H1 (cell line): Measurements from ENCODE around the gene PRKN. TPM values are rescaled to one million over a fixed set of nuclear protein-coding genes. Genes with fewer than 3 reads are reported as not detected.

ENCODE experiments used
- CTCF ChIA-PET: fragments of 300-600 bp; sonication (Branson Sonifier 250); formaldehyde crosslinking; loops from one replicate; lab custom pipeline; 2021; ENCODE audit not compliant: partially characterized antibody; lab: Charles Lee
- POLR2A ChIA-PET: fragments of 300-600 bp; sonication (Branson Sonifier 250); formaldehyde crosslinking; loops from one replicate; lab custom pipeline; 2021; ENCODE audit warnings: inconsistent platforms; ENCODE audit not compliant: partially characterized antibody; lab: Charles Lee
- DNase-seq, 2 experiments: peaks; one replicate each; pipeline versions ENCODE4 v3.0.0 to v3.0.0-alpha.2; 2010 to 2022; ENCODE audit warnings: low spot score in 2 of 2, low read depth in 1 of 2, mixed read lengths in 1 of 2
- FAIRE-seq: peaks from 2 replicates; lab custom pipeline; 2011; peaks lifted over from hg19 to GRCh38; lab: Jason Lieb, UNC
- H2AFZ ChIP-seq: 2 replicates; pipeline ENCODE4 v1.8.1; 2012; ENCODE audit warnings: low read length, inconsistent platforms
- H2AK5ac ChIP-seq: 2 replicates; pipeline ENCODE4 v1.6.1; 2013; ENCODE audit warnings: low read depth, low read length
- H2BK120ac ChIP-seq: replicated peaks from 2 replicates; pipeline ENCODE3; 2013; ENCODE audit warnings: low read depth, low read length, inconsistent platforms
- H2BK12ac ChIP-seq: 2 replicates; pipeline ENCODE4 v1.6.1; 2013; ENCODE audit warnings: low read depth, low read length
- H2BK15ac ChIP-seq: 2 replicates; pipeline ENCODE4 v1.6.1; 2013; ENCODE audit warnings: low read length
- H2BK20ac ChIP-seq: 2 replicates; pipeline ENCODE4 v1.6.1; 2013; ENCODE audit warnings: low read length
- H2BK5ac ChIP-seq: 2 replicates; pipeline ENCODE4 v1.6.1; 2013; ENCODE audit warnings: low read depth, low read length
- H3K14ac ChIP-seq: 2 replicates; pipeline ENCODE4 v1.6.1; 2013; ENCODE audit warnings: inconsistent platforms; ENCODE audit not compliant: insufficient read length
- H3K18ac ChIP-seq: 2 replicates; pipeline ENCODE4 v1.6.1; 2013; ENCODE audit warnings: low read length; ENCODE audit errors: extremely low read depth
- H3K23ac ChIP-seq: 2 replicates; pipeline ENCODE4 v1.6.1; 2013; ENCODE audit warnings: inconsistent platforms; ENCODE audit not compliant: insufficient read length
- H3K23me2 ChIP-seq: 2 replicates; pipeline ENCODE4 v1.6.1; 2013; ENCODE audit warnings: low read depth, low read length
- H3K27ac ChIP-seq: 2 replicates; pipeline ENCODE4 v1.6.1; 2011; ENCODE audit warnings: low read depth, low read length, inconsistent platforms
- H3K27me3 ChIP-seq, 4 experiments: replicated peaks in 1 of 4; 1 replicate in 1 of 4; 2 replicates in 3 of 4; pipeline versions ENCODE4 v1.6.1 to v1.8.1; 2011 to 2013; ENCODE audit warnings: low read length in 3 of 4, mild to moderate bottlenecking in 3 of 4, inconsistent platforms in 2 of 4, mixed read lengths in 2 of 4, moderate library complexity in 1 of 4; ENCODE audit not compliant: control insufficient read depth in 3 of 4, insufficient read depth in 3 of 4; ENCODE audit errors: extremely low read depth in 1 of 4
- H3K36me3 ChIP-seq, 4 experiments: 2 replicates each; pipeline versions ENCODE4 v1.6.1 to v1.8.1; 2011 to 2013; ENCODE audit warnings: mild to moderate bottlenecking in 4 of 4, low read length in 3 of 4, moderate library complexity in 2 of 4, control low read depth in 1 of 4, inconsistent platforms in 1 of 4; ENCODE audit not compliant: insufficient read depth in 4 of 4, control insufficient read depth in 2 of 4
- H3K4ac ChIP-seq: replicated peaks from 2 replicates; pipeline ENCODE3; 2013; ENCODE audit warnings: low read length, low read depth, mixed read lengths, inconsistent platforms; ENCODE audit not compliant: insufficient read length
- H3K4me1 ChIP-seq, 4 experiments: replicated peaks in 1 of 4; 1 replicate in 1 of 4; 2 replicates in 3 of 4; pipeline versions ENCODE4 v1.6.1 to v1.8.1; 2011 to 2013; ENCODE audit warnings: low read length in 3 of 4, inconsistent platforms in 2 of 4, mixed read lengths in 1 of 4; ENCODE audit not compliant: insufficient read depth in 4 of 4, control insufficient read depth in 3 of 4
- H3K4me2 ChIP-seq, 2 experiments: 2 replicates each; pipeline versions ENCODE4 v1.6.1 to v1.8.1; 2011 to 2013; ENCODE audit warnings: low read depth in 2 of 2, low read length in 2 of 2, control low read depth in 1 of 2, inconsistent platforms in 1 of 2, mild to moderate bottlenecking in 1 of 2; ENCODE audit not compliant: insufficient read depth in 1 of 2
- H3K4me3 ChIP-seq, 4 experiments: fragments of 200-600, 300-600 bp in 1 of 4; sonication (generic), shearing (Covaris generic), sonication (Bioruptor Twin) in 1 of 4; 2 replicates each; pipeline versions ENCODE4 v1.5.1 to v1.8.1; 2011 to 2016; ENCODE audit warnings: low read length in 4 of 4, low read depth in 3 of 4, control low read depth in 2 of 4, inconsistent platforms in 2 of 4, mild to moderate bottlenecking in 2 of 4, mixed read lengths in 1 of 4, moderate library complexity in 1 of 4; ENCODE audit not compliant: insufficient read depth in 2 of 4; ENCODE audit errors: extremely low read depth in 1 of 4
- H3K56ac ChIP-seq: replicated peaks from 2 replicates; pipeline ENCODE3; 2013; ENCODE audit warnings: low read depth, mild to moderate bottlenecking, mixed read lengths, low read length, inconsistent platforms; ENCODE audit not compliant: insufficient read length
- H3K79me1 ChIP-seq: 2 replicates; pipeline ENCODE4 v1.6.1; 2013; ENCODE audit warnings: low read depth, low read length, control low read depth
- H3K79me2 ChIP-seq, 2 experiments: 2 replicates each; pipeline versions ENCODE4 v1.6.1 to v1.8.1; 2012 to 2013; ENCODE audit warnings: low read length in 2 of 2, mild to moderate bottlenecking in 2 of 2, inconsistent platforms in 1 of 2; ENCODE audit not compliant: insufficient read depth in 2 of 2, control insufficient read depth in 1 of 2
- H3K9ac ChIP-seq, 4 experiments: replicated peaks in 1 of 4; 1 replicate in 1 of 4; 2 replicates in 3 of 4; pipeline versions ENCODE4 v1.6.1 to v1.8.1; 2011 to 2013; ENCODE audit warnings: low read depth in 3 of 4, low read length in 3 of 4, control low read depth in 2 of 4, mild to moderate bottlenecking in 2 of 4, moderate library complexity in 2 of 4, inconsistent platforms in 1 of 4; ENCODE audit errors: extremely low read depth in 1 of 4
- H3K9me3 ChIP-seq, 2 experiments: 2 replicates each; pipeline versions ENCODE4 v1.6.1 to v1.8.1; 2012 to 2013; ENCODE audit warnings: mild to moderate bottlenecking in 2 of 2, moderate library complexity in 2 of 2, control low read depth in 1 of 2, inconsistent platforms in 1 of 2, low read depth in 1 of 2, low read length in 1 of 2, mixed read lengths in 1 of 2; ENCODE audit not compliant: insufficient read depth in 2 of 2
- H4K20me1 ChIP-seq, 2 experiments: replicated peaks in 1 of 2; 2 replicates each; pipeline versions ENCODE3 to v1.8.1; 2011 to 2013; ENCODE audit warnings: inconsistent platforms in 2 of 2, low read length in 2 of 2, mild to moderate bottlenecking in 1 of 2; ENCODE audit not compliant: insufficient read depth in 2 of 2, control insufficient read depth in 1 of 2
- H4K5ac ChIP-seq: 2 replicates; pipeline ENCODE4 v1.6.1; 2013; ENCODE audit warnings: low read length, low read depth, mixed read lengths, inconsistent platforms; ENCODE audit not compliant: insufficient read length
- H4K8ac ChIP-seq: 2 replicates; pipeline ENCODE4 v1.8.0; 2013; ENCODE audit warnings: mild to moderate bottlenecking, moderate library complexity, low read length, inconsistent platforms; ENCODE audit not compliant: insufficient read depth; ENCODE audit errors: extremely low read depth
- H4K91ac ChIP-seq: replicated peaks from 2 replicates; pipeline ENCODE3; 2013; ENCODE audit warnings: low read length, mixed read lengths, inconsistent platforms; ENCODE audit not compliant: insufficient read length
- ASH2L ChIP-seq: fragments of 200-600, 300-600 bp; sonication (generic); IDR thresholded peaks from one replicate; pipeline ENCODE4 v1.7.1; 2017; ENCODE audit warnings: low read length
- CBX5 ChIP-seq: fragments of 300-800, 300-1000 bp; sonication (generic); IDR thresholded peaks from 2 replicates; pipeline ENCODE4 v1.7.1; 2016; ENCODE audit warnings: antibody characterized with exemption, low read length, low read depth
- CBX8 ChIP-seq: fragments of 300-800, 300-1000 bp; sonication (generic); IDR thresholded peaks from 2 replicates; pipeline ENCODE4 v1.7.1; 2016; ENCODE audit warnings: low read depth, low read length, borderline replicate concordance
- CEBPB ChIP-seq: IDR thresholded peaks from 2 replicates; pipeline ENCODE4 v1.6.1; 2012; ENCODE audit warnings: low read depth, low read length
- EGR1 ChIP-seq: IDR thresholded peaks from 2 replicates; pipeline ENCODE4 v1.6.1; 2011; ENCODE audit warnings: low read depth, low read length, borderline replicate concordance
- JUN ChIP-seq: IDR thresholded peaks from 2 replicates; pipeline ENCODE4 v1.6.1; 2011; ENCODE audit warnings: low read depth, mild to moderate bottlenecking, improper control_type of control experiment, low read length
- MAFK ChIP-seq: IDR thresholded peaks from 2 replicates; pipeline ENCODE4 v1.6.1; 2012; ENCODE audit warnings: low read depth, mild to moderate bottlenecking, improper control_type of control experiment, low read length
- NANOG ChIP-seq: IDR thresholded peaks from 2 replicates; pipeline ENCODE4 v1.6.1; 2011; ENCODE audit warnings: low read length, low read depth, mild to moderate bottlenecking, inconsistent platforms; ENCODE audit not compliant: insufficient read depth, poor library complexity, severe bottlenecking
- POLR2AphosphoS5 ChIP-seq: IDR thresholded peaks from 2 replicates; pipeline ENCODE4 v1.6.1; 2011; ENCODE audit warnings: low read depth, low read length
- RAD21 ChIP-seq, 2 experiments: IDR thresholded peaks in 1 of 2; conservative IDR thresholded peaks in 1 of 2; 2 replicates each; pipeline ENCODE4 v1.6.1; 2011; ENCODE audit warnings: low read depth in 2 of 2, low read length in 2 of 2, improper control_type of control experiment in 1 of 2, inconsistent platforms in 1 of 2, mild to moderate bottlenecking in 1 of 2, moderate library complexity in 1 of 2
- RBBP5 ChIP-seq: IDR thresholded peaks from 2 replicates; pipeline ENCODE4 v1.7.1; 2012; ENCODE audit warnings: low read depth, mild to moderate bottlenecking, inconsistent platforms, low read length, moderate library complexity, borderline replicate concordance
- SIX5 ChIP-seq: IDR thresholded peaks from 2 replicates; pipeline ENCODE4 v1.6.1; 2011; ENCODE audit warnings: mild to moderate bottlenecking, low read depth, low read length
- SP1 ChIP-seq: IDR thresholded peaks from 2 replicates; pipeline ENCODE4 v1.6.1; 2011; ENCODE audit warnings: low read depth, low read length
- YY1 ChIP-seq: IDR thresholded peaks from 2 replicates; pipeline ENCODE4 v1.6.1; 2011; ENCODE audit warnings: low read depth, mild to moderate bottlenecking, low read length
- WGBS, 2 experiments: shearing (Covaris generic) in 1 of 2; methylation state at CpG; one replicate each; pipeline versions ENCODE4 v1.1.6 to v1.1.7; 2013 to 2015; ENCODE audit warnings: low lambda C conversion rate in 2 of 2, mixed read lengths in 2 of 2, inconsistent platforms in 1 of 2, low coverage in 1 of 2, missing lambda C conversion rate in 1 of 2; ENCODE audit not compliant: insufficient replicate concordance in 2 of 2, insufficient coverage in 1 of 2, insufficient read length in 1 of 2; ENCODE audit errors: extremely low coverage in 1 of 2, missing lambda C conversion rate in 1 of 2; 5-methylcytosine and 5-hydroxymethylcytosine counted together
- polyA plus RNA-seq, 7 experiments: library from polyadenylated mRNA; depleted of rRNA in 3 of 7; stranded (reverse) in 5 of 7; unstranded in 2 of 7; fragments of >200 nt in 5 of 7; fragments of 200-250 nt in 2 of 7; gene quantifications; 1 replicate in 5 of 7; 2 replicates in 1 of 7; 4 replicates in 1 of 7; pipeline versions ENCODE4 v1.2.1 to v1.2.3, GENCODE V29; 2011 to 2013; ENCODE audit warnings: missing spikeins in 2 of 7, mixed read lengths in 2 of 7
- total RNA-seq: library from RNA; stranded (reverse); fragmentation: NEBNext Ultra II Directional; extraction: Animal tissue kit (Norgen Biotek cat#: 25700); gene quantifications from 2 replicates; pipeline ENCODE4 v1.2.1, GENCODE V29; 2021
- TF ChIP-seq, protein P1 (sequence below): IDR thresholded peaks from 2 replicates; pipeline ENCODE4 v1.6.1; 2011; ENCODE audit warnings: low read length, improper control_type of control experiment

PRKN gene
- total and polyA plus RNA-seq, 2 of the 8 experiments (the other 6 are each of a cell fraction or from before 2014, with no cell fraction given): 0.13 to 0.29 TPM

DNA sequence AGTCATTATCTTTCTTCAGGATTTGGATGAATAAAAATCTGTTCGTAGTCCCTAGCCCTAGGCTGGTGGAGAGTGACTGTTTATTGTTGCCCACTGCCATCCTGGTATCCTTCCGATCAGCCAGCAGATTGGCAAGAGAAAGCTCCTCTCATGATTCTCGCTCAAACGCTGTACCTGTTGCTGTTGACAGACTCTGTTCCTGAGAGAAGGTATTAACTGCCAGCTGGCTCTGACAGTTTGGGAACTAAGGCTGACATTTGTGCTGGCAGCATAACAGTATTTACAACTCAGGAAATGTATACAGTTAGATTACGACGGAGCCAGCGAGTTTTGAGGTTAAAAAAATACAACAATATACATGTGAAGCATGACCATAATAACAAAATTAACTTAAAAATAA lies 674.5 kb downstream of the PRKN start:
- Histone ChIP-seq H3K23ac (no peak overlapping the region), H2BK12ac (no peak overlapping the region), H2BK5ac (no peak overlapping the region), H3K9me3 (no peaks in the 10 kb centered on the region), H3K4me1 (peaks cover 0 to 2% (median under 1%) of the 10 kb centered on the region in 4 experiments; a peak in 3 of 7 replicates), H3K79me1 (no peaks in the 10 kb centered on the region), H3K36me3 (no peaks in the 10 kb centered on the region), H3K27me3 (no peaks in the 10 kb centered on the region), H4K20me1 (peaks cover 0 to 5% of the 10 kb centered on the region in 2 experiments), H4K8ac (no peak overlapping the region), H3K27ac (no peak overlapping the region), H3K56ac (no peak overlapping the region), H3K79me2 (no peaks in the 10 kb centered on the region), H2BK120ac (no peak overlapping the region), H2AFZ (no peak overlapping the region), H4K5ac (no peak overlapping the region), H3K4me2 (no peak overlapping the region), H3K23me2 (peaks cover 5% of the 10 kb centered on the region), H3K4me3 (no peak overlapping the region), H3K14ac (no peak overlapping the region), H4K91ac (no peak overlapping the region), H3K4ac (no peak overlapping the region), H3K9ac (no peak overlapping the region), H2AK5ac (no peak overlapping the region), H2BK20ac (no peak overlapping the region), H3K18ac (no peak overlapping the region), H2BK15ac (no peak overlapping the region)
- DNase-seq (no peak), FAIRE-seq (no peak)
- ChIA-PET POLR2A (no interaction called here), CTCF (no interaction called here)
- WGBS, 2 experiments: 85% methylated on average over 7 of the region's 7 CpGs; no CpG with 5 or more reads in 1 of the 2 experiments
- TF ChIP-seq SIX5 (no peak), CBX8 (no peak), RBBP5 (no peak), SP1 (no peak), NANOG (no peak), JUN (no peak), ASH2L (no peak), POLR2AphosphoS5 (no peak), EGR1 (no peak), RAD21 (IDR thresholded peaks at IDR 0.05 in 1 of 2, conservative IDR thresholded peaks at IDR 0.05 in 1 of 2; ENCODE audit: low read depth in 2 of 2, low read length in 2 of 2) (no peak), CBX5 (no peak), CEBPB (no peak), MAFK (no peak), YY1 (no peak)
- TF ChIP-seq, protein P1, sequence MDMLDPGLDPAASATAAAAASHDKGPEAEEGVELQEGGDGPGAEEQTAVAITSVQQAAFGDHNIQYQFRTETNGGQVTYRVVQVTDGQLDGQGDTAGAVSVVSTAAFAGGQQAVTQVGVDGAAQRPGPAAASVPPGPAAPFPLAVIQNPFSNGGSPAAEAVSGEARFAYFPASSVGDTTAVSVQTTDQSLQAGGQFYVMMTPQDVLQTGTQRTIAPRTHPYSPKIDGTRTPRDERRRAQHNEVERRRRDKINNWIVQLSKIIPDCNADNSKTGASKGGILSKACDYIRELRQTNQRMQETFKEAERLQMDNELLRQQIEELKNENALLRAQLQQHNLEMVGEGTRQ: no peak
